ENCODE results near the gene IL36B.

DNA sequence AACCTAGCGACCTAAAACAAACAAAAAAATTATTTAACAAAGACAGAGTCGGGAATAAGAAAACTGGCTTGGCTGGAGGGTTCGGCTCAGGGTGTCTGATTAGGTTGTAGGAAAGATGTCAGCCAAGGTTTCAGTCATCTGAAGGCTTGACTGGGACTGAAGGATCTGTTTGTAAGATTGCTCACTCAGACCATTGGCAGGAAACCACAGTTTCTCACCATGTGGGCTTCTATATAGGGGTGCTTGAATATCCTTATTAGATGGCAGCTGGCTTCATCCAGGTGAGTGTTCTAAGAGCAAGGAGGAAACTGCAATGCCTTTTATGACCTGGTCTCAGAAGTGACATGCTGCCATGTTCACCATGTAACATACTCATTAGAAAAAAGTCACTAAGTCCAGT lies 999 bp upstream of the IL36B start:
- no peak for TF ChIP-seq ZNF384 (IDR thresholded peaks at IDR 0.05)
- TF ChIP-seq HDGF (IDR thresholded peaks at IDR 0.05; ENCODE audit: borderline replicate concordance): no peak
- no peak for TF ChIP-seq SP1 (IDR thresholded peaks at IDR 0.05)
- TF ChIP-seq BHLHE40 (IDR thresholded peaks at IDR 0.05; ENCODE audit: borderline replicate concordance): no peak
- TF ChIP-seq NFRKB (IDR thresholded peaks at IDR 0.05): no peak
- TF ChIP-seq ELF4 (IDR thresholded peaks at IDR 0.05): no peak
- TF ChIP-seq TARDBP (IDR thresholded peaks at IDR 0.05): no peak
- no peak for TF ChIP-seq FOXK2 (IDR thresholded peaks at IDR 0.05)
- TF ChIP-seq LEF1 (IDR thresholded peaks at IDR 0.05; ENCODE audit: borderline replicate concordance): no peak
- TF ChIP-seq SUZ12 (IDR thresholded peaks at IDR 0.05): no peak
- no peak for TF ChIP-seq FOXM1 (IDR thresholded peaks at IDR 0.05; ENCODE audit: borderline replicate concordance)
- TF ChIP-seq CTBP1 (IDR thresholded peaks at IDR 0.05; ENCODE audit: borderline replicate concordance): no peak
- TF ChIP-seq FOXA1 (IDR thresholded peaks at IDR 0.05): no peak
